H1 (cell line): ENCODE data around the gene ZNF362. TPM values are rescaled to one million over a fixed set of nuclear protein-coding genes. Genes with fewer than 3 reads are reported as not detected.
A peak's percentile ranks its signal among the peaks of the same experiment; 100 is the strongest.

Experiments used
- CTCF ChIA-PET: fragments of 300-600 bp; sonication (Branson Sonifier 250); formaldehyde crosslinking; loops from one replicate; lab custom pipeline; 2021; ENCODE audit not compliant: partially characterized antibody; lab: Charles Lee
- POLR2A ChIA-PET: fragments of 300-600 bp; sonication (Branson Sonifier 250); formaldehyde crosslinking; loops from one replicate; lab custom pipeline; 2021; ENCODE audit warnings: inconsistent platforms; ENCODE audit not compliant: partially characterized antibody; lab: Charles Lee
- DNase-seq, 2 experiments: peaks; one replicate each; pipeline versions ENCODE4 v3.0.0 to v3.0.0-alpha.2; 2010 to 2022; ENCODE audit warnings: low spot score in 2 of 2, low read depth in 1 of 2, mixed read lengths in 1 of 2
- FAIRE-seq: peaks from 2 replicates; lab custom pipeline; 2011; peaks lifted over from hg19 to GRCh38; lab: Jason Lieb, UNC
- H2AFZ ChIP-seq: 2 replicates; pipeline ENCODE4 v1.8.1; 2012; ENCODE audit warnings: low read length, inconsistent platforms
- H2AK5ac ChIP-seq: 2 replicates; pipeline ENCODE4 v1.6.1; 2013; ENCODE audit warnings: low read depth, low read length
- H2BK120ac ChIP-seq: replicated peaks from 2 replicates; pipeline ENCODE3; 2013; ENCODE audit warnings: low read depth, low read length, inconsistent platforms
- H2BK12ac ChIP-seq: 2 replicates; pipeline ENCODE4 v1.6.1; 2013; ENCODE audit warnings: low read depth, low read length
- H2BK15ac ChIP-seq: 2 replicates; pipeline ENCODE4 v1.6.1; 2013; ENCODE audit warnings: low read length
- H2BK20ac ChIP-seq: 2 replicates; pipeline ENCODE4 v1.6.1; 2013; ENCODE audit warnings: low read length
- H2BK5ac ChIP-seq: 2 replicates; pipeline ENCODE4 v1.6.1; 2013; ENCODE audit warnings: low read depth, low read length
- H3K14ac ChIP-seq: 2 replicates; pipeline ENCODE4 v1.6.1; 2013; ENCODE audit warnings: inconsistent platforms; ENCODE audit not compliant: insufficient read length
- H3K18ac ChIP-seq: 2 replicates; pipeline ENCODE4 v1.6.1; 2013; ENCODE audit warnings: low read length; ENCODE audit errors: extremely low read depth
- H3K23ac ChIP-seq: 2 replicates; pipeline ENCODE4 v1.6.1; 2013; ENCODE audit warnings: inconsistent platforms; ENCODE audit not compliant: insufficient read length
- H3K23me2 ChIP-seq: 2 replicates; pipeline ENCODE4 v1.6.1; 2013; ENCODE audit warnings: low read depth, low read length
- H3K27ac ChIP-seq: 2 replicates; pipeline ENCODE4 v1.6.1; 2011; ENCODE audit warnings: low read depth, low read length, inconsistent platforms
- H3K27me3 ChIP-seq, 4 experiments: replicated peaks in 1 of 4; 1 replicate in 1 of 4; 2 replicates in 3 of 4; pipeline versions ENCODE4 v1.6.1 to v1.8.1; 2011 to 2013; ENCODE audit warnings: low read length in 3 of 4, mild to moderate bottlenecking in 3 of 4, inconsistent platforms in 2 of 4, mixed read lengths in 2 of 4, moderate library complexity in 1 of 4; ENCODE audit not compliant: control insufficient read depth in 3 of 4, insufficient read depth in 3 of 4; ENCODE audit errors: extremely low read depth in 1 of 4
- H3K36me3 ChIP-seq, 4 experiments: 2 replicates each; pipeline versions ENCODE4 v1.6.1 to v1.8.1; 2011 to 2013; ENCODE audit warnings: mild to moderate bottlenecking in 4 of 4, low read length in 3 of 4, moderate library complexity in 2 of 4, control low read depth in 1 of 4, inconsistent platforms in 1 of 4; ENCODE audit not compliant: insufficient read depth in 4 of 4, control insufficient read depth in 2 of 4
- H3K4ac ChIP-seq: replicated peaks from 2 replicates; pipeline ENCODE3; 2013; ENCODE audit warnings: low read length, low read depth, mixed read lengths, inconsistent platforms; ENCODE audit not compliant: insufficient read length
- H3K4me1 ChIP-seq, 4 experiments: replicated peaks in 1 of 4; 1 replicate in 1 of 4; 2 replicates in 3 of 4; pipeline versions ENCODE4 v1.6.1 to v1.8.1; 2011 to 2013; ENCODE audit warnings: low read length in 3 of 4, inconsistent platforms in 2 of 4, mixed read lengths in 1 of 4; ENCODE audit not compliant: insufficient read depth in 4 of 4, control insufficient read depth in 3 of 4
- H3K4me2 ChIP-seq, 2 experiments: 2 replicates each; pipeline versions ENCODE4 v1.6.1 to v1.8.1; 2011 to 2013; ENCODE audit warnings: low read depth in 2 of 2, low read length in 2 of 2, control low read depth in 1 of 2, inconsistent platforms in 1 of 2, mild to moderate bottlenecking in 1 of 2; ENCODE audit not compliant: insufficient read depth in 1 of 2
- H3K4me3 ChIP-seq, 4 experiments: fragments of 200-600, 300-600 bp in 1 of 4; sonication (generic), shearing (Covaris generic), sonication (Bioruptor Twin) in 1 of 4; 2 replicates each; pipeline versions ENCODE4 v1.5.1 to v1.8.1; 2011 to 2016; ENCODE audit warnings: low read length in 4 of 4, low read depth in 3 of 4, control low read depth in 2 of 4, inconsistent platforms in 2 of 4, mild to moderate bottlenecking in 2 of 4, mixed read lengths in 1 of 4, moderate library complexity in 1 of 4; ENCODE audit not compliant: insufficient read depth in 2 of 4; ENCODE audit errors: extremely low read depth in 1 of 4
- H3K56ac ChIP-seq: replicated peaks from 2 replicates; pipeline ENCODE3; 2013; ENCODE audit warnings: low read depth, mild to moderate bottlenecking, mixed read lengths, low read length, inconsistent platforms; ENCODE audit not compliant: insufficient read length
- H3K79me1 ChIP-seq: 2 replicates; pipeline ENCODE4 v1.6.1; 2013; ENCODE audit warnings: low read depth, low read length, control low read depth
- H3K79me2 ChIP-seq, 2 experiments: 2 replicates each; pipeline versions ENCODE4 v1.6.1 to v1.8.1; 2012 to 2013; ENCODE audit warnings: low read length in 2 of 2, mild to moderate bottlenecking in 2 of 2, inconsistent platforms in 1 of 2; ENCODE audit not compliant: insufficient read depth in 2 of 2, control insufficient read depth in 1 of 2
- H3K9ac ChIP-seq, 4 experiments: replicated peaks in 1 of 4; 1 replicate in 1 of 4; 2 replicates in 3 of 4; pipeline versions ENCODE4 v1.6.1 to v1.8.1; 2011 to 2013; ENCODE audit warnings: low read depth in 3 of 4, low read length in 3 of 4, control low read depth in 2 of 4, mild to moderate bottlenecking in 2 of 4, moderate library complexity in 2 of 4, inconsistent platforms in 1 of 4; ENCODE audit errors: extremely low read depth in 1 of 4
- H3K9me3 ChIP-seq, 2 experiments: 2 replicates each; pipeline versions ENCODE4 v1.6.1 to v1.8.1; 2012 to 2013; ENCODE audit warnings: mild to moderate bottlenecking in 2 of 2, moderate library complexity in 2 of 2, control low read depth in 1 of 2, inconsistent platforms in 1 of 2, low read depth in 1 of 2, low read length in 1 of 2, mixed read lengths in 1 of 2; ENCODE audit not compliant: insufficient read depth in 2 of 2
- H4K20me1 ChIP-seq, 2 experiments: replicated peaks in 1 of 2; 2 replicates each; pipeline versions ENCODE3 to v1.8.1; 2011 to 2013; ENCODE audit warnings: inconsistent platforms in 2 of 2, low read length in 2 of 2, mild to moderate bottlenecking in 1 of 2; ENCODE audit not compliant: insufficient read depth in 2 of 2, control insufficient read depth in 1 of 2
- H4K5ac ChIP-seq: 2 replicates; pipeline ENCODE4 v1.6.1; 2013; ENCODE audit warnings: low read length, low read depth, mixed read lengths, inconsistent platforms; ENCODE audit not compliant: insufficient read length
- H4K8ac ChIP-seq: 2 replicates; pipeline ENCODE4 v1.8.0; 2013; ENCODE audit warnings: mild to moderate bottlenecking, moderate library complexity, low read length, inconsistent platforms; ENCODE audit not compliant: insufficient read depth; ENCODE audit errors: extremely low read depth
- H4K91ac ChIP-seq: replicated peaks from 2 replicates; pipeline ENCODE3; 2013; ENCODE audit warnings: low read length, mixed read lengths, inconsistent platforms; ENCODE audit not compliant: insufficient read length
- BRCA1 ChIP-seq: IDR thresholded peaks from 2 replicates; pipeline ENCODE4 v1.6.1; 2012; ENCODE audit warnings: low read depth, low read length, improper control_type of control experiment
- CTCF ChIP-seq, 3 experiments: IDR thresholded peaks; 1 replicate in 2 of 3; 2 replicates in 1 of 3; pipeline versions ENCODE4 v1.5.1 to v1.6.1; 2011; ENCODE audit warnings: low read length in 3 of 3, mild to moderate bottlenecking in 3 of 3, inconsistent platforms in 2 of 3, low read depth in 1 of 3, moderate library complexity in 1 of 3; ENCODE audit not compliant: insufficient read depth in 1 of 3; ENCODE audit errors: control extremely low read depth in 1 of 3
- KDM1A ChIP-seq: fragments of 200-600, 300-600 bp; sonication (generic); IDR thresholded peaks from 2 replicates; pipeline ENCODE4 v1.7.1; 2016; ENCODE audit warnings: mild to moderate bottlenecking, low read length, borderline replicate concordance
- KDM4A ChIP-seq: IDR thresholded peaks from one replicate; pipeline ENCODE4 v1.7.1; 2012; ENCODE audit warnings: low read depth, mild to moderate bottlenecking, moderate library complexity, low read length, inconsistent platforms; ENCODE audit not compliant: severe bottlenecking
- KDM5A ChIP-seq: fragments of 200-600 bp; IDR thresholded peaks from 2 replicates; pipeline ENCODE4 v1.7.1; 2012; ENCODE audit warnings: mild to moderate bottlenecking, low read length, inconsistent platforms, mixed read lengths
- POU5F1 ChIP-seq: IDR thresholded peaks from 2 replicates; pipeline ENCODE4 v1.6.1; 2011; ENCODE audit warnings: low read depth, mild to moderate bottlenecking, low read length, moderate library complexity
- RAD21 ChIP-seq, 2 experiments: IDR thresholded peaks in 1 of 2; conservative IDR thresholded peaks in 1 of 2; 2 replicates each; pipeline ENCODE4 v1.6.1; 2011; ENCODE audit warnings: low read depth in 2 of 2, low read length in 2 of 2, improper control_type of control experiment in 1 of 2, inconsistent platforms in 1 of 2, mild to moderate bottlenecking in 1 of 2, moderate library complexity in 1 of 2
- SP4 ChIP-seq: IDR thresholded peaks from 2 replicates; pipeline ENCODE4 v1.6.1; 2012; ENCODE audit warnings: low read length, inconsistent platforms
- YY1 ChIP-seq: IDR thresholded peaks from 2 replicates; pipeline ENCODE4 v1.6.1; 2011; ENCODE audit warnings: low read depth, mild to moderate bottlenecking, low read length
- WGBS, 2 experiments: shearing (Covaris generic) in 1 of 2; methylation state at CpG; one replicate each; pipeline versions ENCODE4 v1.1.6 to v1.1.7; 2013 to 2015; ENCODE audit warnings: low lambda C conversion rate in 2 of 2, mixed read lengths in 2 of 2, inconsistent platforms in 1 of 2, low coverage in 1 of 2, missing lambda C conversion rate in 1 of 2; ENCODE audit not compliant: insufficient replicate concordance in 2 of 2, insufficient coverage in 1 of 2, insufficient read length in 1 of 2; ENCODE audit errors: extremely low coverage in 1 of 2, missing lambda C conversion rate in 1 of 2; 5-methylcytosine and 5-hydroxymethylcytosine counted together
- polyA plus RNA-seq, 7 experiments: library from polyadenylated mRNA; depleted of rRNA in 3 of 7; stranded (reverse) in 5 of 7; unstranded in 2 of 7; fragments of >200 nt in 5 of 7; fragments of 200-250 nt in 2 of 7; gene quantifications; 1 replicate in 5 of 7; 2 replicates in 1 of 7; 4 replicates in 1 of 7; pipeline versions ENCODE4 v1.2.1 to v1.2.3, GENCODE V29; 2011 to 2013; ENCODE audit warnings: missing spikeins in 2 of 7, mixed read lengths in 2 of 7
- total RNA-seq: library from RNA; stranded (reverse); fragmentation: NEBNext Ultra II Directional; extraction: Animal tissue kit (Norgen Biotek cat#: 25700); gene quantifications from 2 replicates; pipeline ENCODE4 v1.2.1, GENCODE V29; 2021

Gene ZNF362
- total and polyA plus RNA-seq, 2 of the 8 experiments (the other 6 are each of a cell fraction or from before 2014, with no cell fraction given) = 24.2 to 27.8 TPM

GRCh38 chr1:33295450-33296081 is 39.3 kb downstream of the ZNF362 start:
- peak; percentile 88 for FAIRE-seq
- H3K36me3 ChIP-seq = peaks cover 0 to 12% (median 6%) of the 10 kb centered on the region in 4 experiments; a peak in 6 of 8 replicates
- TF ChIP-seq KDM5A = no peak
- no peak for TF ChIP-seq POU5F1
- TF ChIP-seq BRCA1 = no peak
- no peak for TF ChIP-seq KDM4A
- TF ChIP-seq CTCF (IDR thresholded peaks at IDR 0.05; ENCODE audit: control extremely low read depth in 1 of 3, insufficient read depth in 1 of 3, low read depth in 1 of 3, low read length in 3 of 3) = peak; percentile 89 to 94 (median 90)
- TF ChIP-seq KDM1A = 0 out of 2 replicates have a peak, but pooled peaks have one; percentile 24
- peak; percentile 84 to 85 for TF ChIP-seq RAD21 (IDR thresholded peaks at IDR 0.05 in 1 of 2, conservative IDR thresholded peaks at IDR 0.05 in 1 of 2; ENCODE audit: low read depth in 2 of 2, low read length in 2 of 2)
- 0 out of 2 replicates have a peak, but pooled peaks have one; percentile 11 for TF ChIP-seq YY1
- TF ChIP-seq SP4 = no peak

More at GRCh38 chr1:33295450-33296081, 39.3 kb downstream of the ZNF362 start:
- H3K56ac ChIP-seq = no peak overlapping the region
- H4K20me1 ChIP-seq = peaks cover 2 to 8% of the 10 kb centered on the region in 2 experiments
- no peak overlapping the region for H3K4me2 ChIP-seq
- H3K27ac ChIP-seq = no peak overlapping the region
- no peak overlapping the region for H4K91ac ChIP-seq
- H3K4ac ChIP-seq = no peak overlapping the region
- H4K5ac ChIP-seq = no peak overlapping the region
- H3K23me2 ChIP-seq = no peaks in the 10 kb centered on the region
- peak overlapping the region; percentile 62; the same call in 1 of the 2 replicates for H3K18ac ChIP-seq
- no peak overlapping the region for H3K9ac ChIP-seq
- DNase-seq = peak; percentile 59 to 97
- no peak overlapping the region for H2BK20ac ChIP-seq
- peaks cover 0 to 6% (median 0%) of the 10 kb centered on the region in 4 experiments; a peak in 3 of 7 replicates for H3K4me1 ChIP-seq
- no peak overlapping the region for H2BK12ac ChIP-seq
- no peak overlapping the region for H3K4me3 ChIP-seq
- H2BK5ac ChIP-seq = no peak overlapping the region
- no peaks in the 10 kb centered on the region for H3K9me3 ChIP-seq
- 41% methylated on average over 10 of the region's 12 CpGs; no CpG with 5 or more reads in 1 of the 2 experiments for WGBS, 2 experiments
- no peak overlapping the region for H2AFZ ChIP-seq
- CTCF ChIA-PET = interaction anchor here (0.6 to 7.8 kb wide), 58 partner anchors 9 to 401 kb away, joined by 3 to 180 read pairs (median 5); partner anchors contain the start of genes A3GALT2, TRIM62 and ZSCAN20
- POLR2A ChIA-PET = interaction anchor here (0.6 to 0.8 kb wide), 2 partner anchors 75 to 164 kb away, joined by 3 read pairs; no protein-coding TSS in a partner anchor
- H3K79me1 ChIP-seq = 0 out of 2 replicates have a peak, but pooled peaks cover 3% of the 10 kb centered on the region
- no peak overlapping the region for H2BK15ac ChIP-seq
- H3K23ac ChIP-seq = no peak overlapping the region
- H3K14ac ChIP-seq = no peak overlapping the region
- H4K8ac ChIP-seq = no peak overlapping the region
- H2BK120ac ChIP-seq = no peak overlapping the region
- H2AK5ac ChIP-seq = no peak overlapping the region
- no peaks in the 10 kb centered on the region for H3K79me2 ChIP-seq
- H3K27me3 ChIP-seq = no peaks in the 10 kb centered on the region
